Fibroblast of skin of right quadriceps (primary cell): ENCODE results near the gene MOB3B.

ENCODE experiments used
- DNase-seq: peaks from one replicate; pipeline ENCODE4 v3.0.0-alpha.2; 2013

MOB3B gene

DNA sequence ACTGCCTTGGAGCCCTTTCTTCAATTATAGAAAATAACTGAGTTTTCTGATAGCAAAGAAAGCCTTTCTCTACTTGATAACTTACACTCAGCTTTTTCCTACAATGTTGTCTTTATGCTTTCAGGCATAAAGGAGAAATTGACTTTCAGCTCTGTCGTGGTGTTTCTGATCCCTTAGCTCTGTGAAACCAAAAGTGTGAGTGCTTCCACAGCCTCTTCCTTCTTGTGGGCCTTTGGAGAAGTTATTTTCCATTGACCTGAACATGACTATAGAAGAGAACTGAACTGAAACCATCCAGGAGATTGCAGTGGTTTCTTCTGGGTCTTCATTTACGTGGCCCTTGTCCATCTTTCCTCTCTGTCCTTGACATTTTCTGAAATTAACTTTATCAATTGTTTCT, 173.2 kb downstream of the MOB3B start:
- DNase-seq: no peak

DNA sequence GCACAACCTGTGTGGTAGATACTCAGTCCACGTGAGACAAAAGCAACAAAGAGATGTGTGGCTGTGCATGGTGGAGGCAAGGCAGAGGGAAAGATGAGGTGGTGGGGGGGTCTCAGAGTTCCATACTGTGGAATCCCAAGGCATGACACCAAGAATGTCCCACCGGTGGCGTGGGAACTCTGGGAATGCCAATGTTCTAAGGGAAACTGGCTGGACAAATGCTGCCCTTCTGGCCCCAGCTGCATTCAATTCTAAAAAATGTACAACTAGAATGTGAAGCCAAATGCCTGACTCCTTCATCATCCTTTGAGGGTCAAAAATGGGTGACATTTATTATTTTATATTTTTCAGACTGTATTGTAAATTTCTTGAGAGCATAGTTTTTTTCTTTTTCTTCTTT, 174.4 kb downstream of the MOB3B start:
- no peak for DNase-seq

DNA sequence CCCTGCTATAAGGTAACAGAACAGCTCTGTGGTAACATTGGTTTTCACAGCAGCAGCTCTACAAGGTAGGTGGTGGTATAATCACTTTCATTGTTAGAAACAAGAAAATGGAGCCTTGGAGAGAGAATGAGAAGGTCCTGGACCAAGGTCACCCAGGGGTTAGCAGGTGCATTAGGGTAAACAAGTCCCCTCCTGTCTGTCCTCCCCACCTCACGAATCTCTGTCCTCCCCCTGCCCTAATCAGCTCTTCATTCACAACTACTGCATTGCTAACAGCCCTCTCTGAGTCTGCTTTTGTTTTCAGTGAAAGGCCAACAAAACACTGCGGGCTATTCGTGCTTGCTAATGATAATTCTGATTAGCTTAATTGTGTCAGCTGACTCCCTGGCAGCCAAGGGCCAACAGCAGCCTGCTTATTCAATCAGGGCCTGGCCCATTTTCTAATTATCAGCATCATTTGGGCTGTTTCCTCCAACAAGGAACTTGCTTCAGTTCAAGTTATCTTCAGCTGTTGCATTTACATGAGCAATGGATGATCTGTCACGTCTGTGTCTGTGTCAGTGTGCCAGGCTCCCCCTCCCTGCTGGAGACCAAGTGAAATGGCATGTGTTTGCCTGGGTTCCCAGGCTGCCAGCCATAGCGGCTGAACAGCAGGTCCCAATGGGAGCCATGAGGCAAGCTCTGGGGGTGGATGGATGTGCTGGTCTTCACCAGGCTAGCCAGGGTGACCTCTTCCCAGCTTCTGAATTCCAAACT, 176.0 kb downstream of the MOB3B start:
- DNase-seq: no peak

DNA sequence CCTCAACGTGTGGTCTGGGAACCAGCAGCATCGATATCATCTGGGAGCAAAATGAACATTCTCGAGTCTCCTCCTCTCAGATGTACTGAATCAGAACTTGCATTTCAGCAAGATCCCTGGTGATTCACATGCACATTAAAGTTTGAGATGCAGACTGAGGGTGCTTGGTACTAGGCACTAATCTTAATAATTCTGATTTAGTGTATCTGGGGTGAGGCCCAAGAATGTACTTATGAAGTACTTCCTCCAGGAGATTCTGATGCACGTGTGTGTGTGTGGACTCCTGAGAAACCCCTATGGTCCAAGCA, 176.5 kb downstream of the MOB3B start:
- no peak for DNase-seq

DNA sequence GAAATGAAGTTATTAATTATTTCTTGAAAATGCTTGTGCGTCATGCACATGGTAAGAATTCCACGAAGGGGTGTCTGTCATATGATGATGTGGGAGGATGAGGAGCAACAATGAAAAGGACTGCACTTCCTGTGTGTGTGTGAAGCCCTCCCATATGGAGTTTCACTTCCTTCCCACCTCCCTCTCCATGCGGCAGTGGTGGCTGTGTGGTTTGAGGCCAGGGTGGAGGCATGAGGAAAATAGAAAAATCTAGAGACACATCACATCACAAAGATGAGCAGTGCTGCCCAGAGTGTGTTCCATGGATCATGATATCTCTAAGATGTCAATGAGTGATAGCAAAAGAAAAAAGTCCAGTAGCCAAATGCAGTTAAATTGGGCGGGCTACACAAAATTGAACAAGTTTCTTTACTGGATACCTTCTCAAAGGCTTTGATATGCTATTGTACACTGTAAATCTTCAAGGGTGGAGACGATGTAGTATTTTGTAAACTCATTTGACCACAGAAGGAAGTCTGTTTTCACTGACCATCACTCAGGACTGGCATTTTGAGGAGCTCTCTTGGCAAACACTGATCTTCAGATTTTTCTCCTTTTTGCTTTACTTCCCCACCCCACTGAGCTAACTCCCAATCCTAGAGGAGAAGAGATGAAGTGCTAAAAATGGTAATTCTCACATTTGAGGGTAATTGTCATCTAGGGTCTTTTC, 177.0 kb downstream of the MOB3B start:
- DNase-seq: no peak

DNA sequence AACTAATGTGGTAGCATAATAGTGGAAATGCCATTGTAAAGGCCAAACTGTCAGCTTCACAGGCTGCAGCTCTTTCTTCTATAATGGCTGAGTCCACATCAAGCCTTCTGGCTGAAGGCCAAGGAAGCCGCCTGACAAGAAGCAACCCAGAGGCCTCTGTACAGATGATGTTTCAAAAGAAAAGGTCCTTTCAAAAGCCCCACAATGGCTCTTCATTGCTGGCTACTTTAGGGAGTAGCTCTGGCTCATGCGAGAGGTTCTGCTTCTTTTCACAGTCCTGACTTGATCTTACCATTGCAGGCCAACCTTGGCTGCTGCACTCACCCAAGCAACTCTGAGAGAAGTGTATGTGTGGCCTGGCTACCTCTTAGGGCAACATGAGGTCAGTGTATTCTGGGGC, 178.2 kb downstream of the MOB3B start:
- DNase-seq: no peak

DNA sequence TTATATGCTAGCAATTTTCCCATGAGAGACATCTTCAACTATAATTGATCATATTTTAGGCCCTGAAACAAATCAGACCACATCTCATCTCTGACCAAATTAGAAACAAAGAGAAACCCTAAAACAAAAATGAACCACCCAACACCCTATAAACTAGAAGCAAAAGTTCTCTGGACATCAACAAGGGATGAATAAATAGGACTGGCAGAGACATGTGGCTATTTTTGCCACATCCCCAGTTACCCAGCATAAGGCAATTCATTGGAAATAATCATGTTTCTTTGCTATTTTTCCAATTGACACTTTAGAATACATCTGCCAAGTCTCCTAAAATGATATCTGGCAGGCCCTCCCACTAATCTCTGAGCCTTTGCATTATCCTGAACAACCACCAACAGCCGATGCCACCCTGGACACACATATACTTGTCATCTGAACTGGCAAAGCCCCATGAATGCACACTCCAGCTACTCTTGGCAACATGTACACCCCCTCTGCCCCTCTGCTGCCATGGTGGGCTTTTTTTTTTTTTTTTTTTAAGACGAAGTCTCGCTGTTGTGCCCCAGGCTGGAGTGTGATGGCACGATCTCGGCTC, 179.1 kb downstream of the MOB3B start:
- DNase-seq: no peak

DNA sequence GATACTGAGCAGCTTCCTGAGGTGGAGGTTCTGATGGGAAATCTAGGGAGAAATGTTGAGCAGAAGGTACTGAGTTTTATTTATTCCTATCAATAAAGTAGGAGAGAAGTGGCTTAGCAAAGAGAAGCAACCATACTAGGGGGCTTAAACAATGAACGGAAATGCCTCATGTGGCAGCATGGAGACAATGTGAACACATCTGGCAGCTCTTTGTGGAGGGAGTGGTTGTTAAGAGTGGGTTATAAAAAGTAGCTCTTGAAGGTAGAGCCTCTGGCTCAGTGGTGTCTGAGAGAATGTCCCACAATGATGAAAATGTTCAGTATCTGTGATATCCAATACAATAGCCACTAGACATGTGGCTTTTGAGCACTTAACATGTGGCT, 179.9 kb downstream of the MOB3B start:
- no peak for DNase-seq

DNA sequence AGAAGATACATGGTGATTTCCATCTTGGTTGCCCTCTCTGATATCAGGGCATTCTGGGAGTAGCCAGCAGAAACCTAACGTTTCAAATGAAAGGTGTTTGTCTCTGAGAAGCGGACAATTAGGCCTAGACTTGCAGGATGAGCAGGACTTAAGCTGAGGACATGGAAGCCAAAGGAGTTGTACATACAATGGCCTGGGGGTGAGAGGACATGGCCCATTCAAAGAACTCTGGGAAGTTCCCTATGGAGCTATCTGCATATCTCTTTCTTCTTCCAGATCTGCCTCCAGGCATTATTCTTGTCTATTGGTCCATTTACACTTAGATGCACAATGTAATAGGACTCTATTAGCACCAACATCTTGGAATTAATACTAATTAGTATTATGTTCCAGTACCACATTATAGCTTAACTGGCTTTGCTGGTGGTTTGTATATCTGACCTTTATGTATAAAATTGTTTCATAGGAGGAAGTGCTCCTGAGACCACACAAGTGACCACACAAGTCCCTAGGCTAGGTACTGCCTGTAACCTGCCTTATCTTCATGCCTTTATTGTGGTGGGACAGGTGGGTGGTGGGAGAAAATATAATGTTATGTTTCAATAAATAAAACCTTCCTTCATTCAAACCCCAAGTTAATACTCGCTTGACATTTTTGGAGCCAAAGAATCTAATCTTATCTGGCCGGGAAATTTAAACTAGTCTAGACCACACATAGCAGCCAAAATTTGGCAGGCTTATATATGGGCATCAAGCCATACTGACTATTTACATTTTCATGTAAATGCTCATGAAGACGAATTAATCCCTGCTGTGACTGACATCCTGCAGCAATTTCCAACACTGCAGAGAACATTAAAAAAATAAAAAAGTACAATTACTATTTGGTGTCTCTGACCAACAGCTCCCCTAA, 180.6 kb downstream of the MOB3B start:
- peak; percentile 21 for DNase-seq

DNA sequence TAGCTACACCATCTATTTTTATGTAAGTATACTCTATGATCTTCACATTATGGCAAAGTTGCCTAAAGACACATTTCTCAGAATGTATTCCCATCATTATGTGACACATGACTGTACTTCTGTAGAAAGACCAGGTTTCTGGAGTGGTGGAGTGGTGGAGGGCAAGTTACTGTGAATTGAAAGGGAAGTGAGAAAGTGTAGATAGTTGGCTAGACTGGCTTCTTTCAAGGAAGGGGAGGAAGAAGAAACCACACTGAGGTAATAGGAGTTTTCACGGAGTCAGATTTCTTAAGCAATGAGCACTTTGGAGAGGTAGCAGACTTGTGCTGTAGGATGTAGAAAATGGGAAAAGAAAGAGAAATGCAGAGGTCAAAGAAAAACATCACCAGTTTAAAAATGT, 181.7 kb downstream of the MOB3B start:
- no peak for DNase-seq

DNA sequence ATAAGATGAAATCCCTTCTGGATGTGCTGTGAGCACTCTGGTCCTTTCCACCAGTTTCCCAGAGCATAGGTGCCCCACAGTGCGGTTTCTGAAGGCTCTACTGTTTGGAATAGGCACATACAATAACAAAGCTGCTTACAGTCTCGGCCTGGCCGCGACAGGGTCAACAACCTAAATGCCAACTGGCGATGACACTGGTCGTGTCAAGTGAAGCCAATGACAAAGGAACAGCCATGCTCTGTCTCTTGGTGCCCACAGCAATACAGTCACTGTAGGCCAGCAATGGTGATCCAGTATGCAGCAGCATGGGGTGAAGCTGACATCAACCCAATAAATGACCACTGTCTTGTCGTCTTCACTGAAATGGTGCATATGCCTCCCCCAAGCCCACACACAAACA, 184.8 kb downstream of the MOB3B start:
- DNase-seq: no peak

DNA sequence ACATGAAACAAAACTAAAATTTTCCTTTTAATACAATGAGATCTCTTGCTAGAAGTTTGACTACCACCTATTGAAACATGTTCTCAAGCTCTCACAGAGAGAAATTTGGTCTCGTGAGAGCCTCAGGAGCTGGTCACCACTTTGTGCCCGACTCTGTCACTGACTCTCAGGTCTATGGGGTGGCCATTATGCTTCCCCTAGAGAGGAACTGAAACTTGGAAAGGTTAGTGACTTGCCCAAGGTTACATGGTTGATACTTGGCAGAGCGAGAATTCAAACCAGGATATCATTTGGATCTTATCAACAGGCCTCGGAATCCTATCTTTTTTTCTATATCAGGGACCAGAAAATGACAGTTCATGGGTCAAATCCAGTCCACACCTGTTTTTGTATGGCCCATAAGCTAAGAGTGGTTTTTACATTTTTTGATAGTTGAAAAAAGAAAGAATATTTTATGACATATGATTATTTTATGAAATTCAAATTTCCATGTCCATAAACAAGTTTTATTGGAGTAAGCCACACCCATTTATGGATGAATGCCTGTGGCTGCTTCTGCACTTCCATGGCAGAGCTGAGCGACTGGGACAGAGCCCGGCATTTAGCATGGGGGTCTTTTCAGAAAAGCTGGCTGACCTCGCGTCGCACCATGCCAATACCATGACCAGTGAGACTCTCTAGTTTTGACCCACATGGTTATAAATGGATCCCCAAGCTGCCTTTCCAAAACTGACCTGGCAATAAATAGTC, 187.9 kb downstream of the MOB3B start:
- no peak for DNase-seq

DNA sequence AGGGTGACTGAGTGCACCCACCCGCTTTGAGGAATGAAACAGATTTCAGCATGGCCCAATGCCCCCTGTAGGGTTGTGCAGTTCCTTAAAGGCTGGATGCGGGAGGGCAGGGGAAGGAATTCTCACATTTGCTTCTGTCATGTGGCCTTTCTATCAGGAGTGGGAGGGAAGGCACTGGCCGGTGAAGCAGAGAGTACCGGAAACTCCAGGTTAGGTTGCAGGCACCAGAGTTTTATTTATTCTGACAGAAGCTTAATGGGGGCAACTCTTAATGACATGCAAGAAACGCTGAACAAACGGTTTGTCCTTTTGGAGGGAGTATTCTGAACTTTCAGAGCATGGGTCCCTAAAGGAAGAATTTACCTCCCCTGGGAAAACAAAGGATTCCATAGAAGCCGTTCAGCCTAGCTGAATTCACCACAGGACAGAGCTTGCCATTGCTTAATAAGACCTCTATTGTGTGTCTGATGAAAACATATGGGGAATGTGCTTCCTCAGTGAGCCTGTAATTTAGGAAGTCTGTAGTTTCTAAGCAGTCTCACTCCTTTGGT, 188.6 kb downstream of the MOB3B start:
- peak; percentile 18 for DNase-seq

DNA sequence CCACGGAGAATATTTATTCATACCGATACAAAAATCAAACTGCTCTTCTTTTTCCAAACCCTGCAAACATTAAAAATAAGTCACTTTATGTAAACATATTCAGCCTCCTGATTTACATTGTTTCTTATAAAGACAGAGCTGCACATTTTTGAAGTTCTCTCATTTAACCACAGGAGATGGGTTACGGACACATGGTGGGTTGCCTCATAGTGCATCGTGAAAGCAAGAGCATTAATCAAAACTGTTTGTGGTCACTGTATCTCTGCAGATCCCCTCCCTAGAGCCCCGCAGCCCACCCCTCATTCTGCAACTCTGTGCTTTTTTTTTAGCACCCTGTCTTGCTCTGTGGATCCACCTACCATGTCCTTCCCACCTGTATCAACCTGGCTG, 189.3 kb downstream of the MOB3B start:
- DNase-seq: no peak

DNA sequence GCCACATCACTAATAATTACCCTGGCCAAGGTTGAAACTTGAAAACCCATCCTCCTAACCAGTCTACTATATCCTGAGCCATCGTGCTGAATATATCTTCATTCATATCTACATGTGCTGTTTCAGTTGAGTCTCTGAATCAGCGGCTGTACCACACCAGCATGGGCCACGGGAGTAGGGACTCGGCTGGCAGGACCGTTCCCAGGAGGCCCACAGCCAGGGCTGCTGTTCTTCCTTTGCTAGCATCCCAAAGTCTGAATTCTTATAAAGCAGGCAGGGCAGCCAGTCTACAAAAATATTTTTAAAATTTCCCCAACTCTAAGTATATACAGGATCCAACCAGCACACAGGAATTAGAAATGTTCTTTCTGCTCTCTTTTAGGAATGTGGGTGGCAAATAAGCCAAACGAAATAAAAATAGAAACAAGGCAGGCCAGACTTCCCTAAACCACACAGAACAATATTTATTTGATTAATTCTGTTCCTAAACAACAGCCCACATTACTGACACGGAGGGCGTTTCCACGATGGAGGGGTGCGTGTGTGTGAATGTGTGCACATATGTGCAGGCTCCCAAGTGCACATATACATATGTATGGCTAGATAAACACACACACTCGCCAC, 189.8 kb downstream of the MOB3B start:
- DNase-seq: no peak

DNA sequence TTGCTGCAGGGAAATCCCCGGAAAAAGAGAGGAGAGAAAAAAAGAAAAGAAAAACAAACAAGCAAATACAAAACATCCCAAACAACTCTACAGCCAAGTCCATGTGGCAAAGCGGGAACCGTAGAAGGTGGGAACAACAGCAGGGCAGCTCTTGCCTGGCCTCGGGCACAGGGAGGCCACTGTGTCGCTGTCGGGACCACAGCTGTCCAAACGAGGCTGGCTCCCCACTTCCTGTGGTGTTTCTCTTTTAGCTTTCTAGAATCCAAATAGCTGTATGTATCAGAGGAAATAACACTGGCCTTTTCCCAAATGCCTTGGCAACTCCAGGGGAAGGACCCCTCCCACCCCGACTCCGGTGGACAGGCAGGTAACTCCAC, 191.1 kb downstream of the MOB3B start:
- DNase-seq: no peak

DNA sequence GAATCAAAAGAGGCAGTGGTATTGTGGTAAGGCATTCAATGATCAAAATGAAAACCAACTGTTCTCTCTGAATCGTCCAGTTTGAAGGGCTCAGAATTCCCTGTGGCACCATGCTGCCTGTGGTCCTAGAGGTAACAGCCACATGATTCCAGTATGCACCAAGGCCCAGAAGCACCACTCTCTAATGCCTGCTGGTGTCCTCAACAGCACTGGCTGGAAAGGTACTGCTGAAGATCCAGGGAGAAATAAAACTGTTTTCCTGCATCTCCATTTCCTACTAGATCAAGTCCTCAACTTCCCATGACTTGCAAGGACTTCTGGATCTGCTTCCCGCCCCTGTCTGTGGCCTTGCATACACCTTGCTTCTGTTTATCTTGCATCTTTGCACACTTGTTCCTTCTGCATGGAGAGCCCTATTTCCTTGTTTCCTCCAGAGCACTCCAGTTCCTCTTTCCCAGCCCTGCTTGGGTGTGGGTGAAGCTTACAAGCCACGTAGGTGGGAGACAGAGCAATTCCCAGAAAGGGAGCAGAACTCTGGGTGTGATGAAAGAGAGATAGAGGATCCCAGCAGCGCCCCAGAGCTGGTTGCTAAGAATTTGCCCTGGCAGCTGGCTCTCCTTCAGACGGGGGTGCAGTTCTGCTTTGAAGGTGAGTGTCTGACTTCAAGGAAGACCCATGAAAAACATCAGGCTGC, 191.6 kb downstream of the MOB3B start:
- no peak for DNase-seq

DNA sequence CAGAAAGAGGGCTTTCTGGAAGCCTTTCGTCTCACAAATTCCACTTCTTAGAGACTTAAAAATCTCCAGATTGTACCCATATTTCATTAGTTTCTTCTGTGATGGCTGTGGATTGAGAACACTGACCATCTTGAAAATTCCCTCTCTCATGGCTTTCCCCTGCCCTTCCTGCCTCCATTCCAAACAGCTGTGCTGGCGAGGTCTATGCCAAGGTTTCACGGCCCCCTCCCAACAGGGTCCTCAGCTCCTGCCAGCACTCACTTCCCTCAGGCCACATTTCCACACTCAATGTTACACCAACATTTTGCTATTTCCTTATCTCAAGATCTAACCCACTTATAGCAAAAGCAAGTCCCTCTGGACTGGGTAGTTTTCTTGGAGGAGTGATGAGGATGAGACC, 192.4 kb downstream of the MOB3B start:
- DNase-seq: no peak

DNA sequence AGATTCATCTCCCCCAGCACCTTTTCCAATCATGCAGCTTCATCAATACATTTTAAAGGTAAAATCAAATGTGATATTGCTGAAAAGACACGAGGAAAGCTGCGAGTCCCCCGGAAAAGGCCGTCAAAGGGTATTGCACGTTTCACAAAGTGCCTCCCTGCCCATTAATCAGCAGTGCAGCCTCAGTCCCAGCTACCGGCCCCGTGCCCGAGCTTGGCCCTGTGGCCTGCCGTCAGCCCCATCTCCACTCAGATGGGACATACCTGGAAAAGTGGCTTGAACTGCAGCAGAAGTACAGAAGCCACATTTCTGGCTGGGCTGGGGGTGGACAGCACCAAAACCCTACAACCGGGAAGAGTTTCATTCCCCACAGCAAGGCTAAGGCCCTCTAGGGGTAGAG, 192.8 kb downstream of the MOB3B start:
- no peak for DNase-seq

DNA sequence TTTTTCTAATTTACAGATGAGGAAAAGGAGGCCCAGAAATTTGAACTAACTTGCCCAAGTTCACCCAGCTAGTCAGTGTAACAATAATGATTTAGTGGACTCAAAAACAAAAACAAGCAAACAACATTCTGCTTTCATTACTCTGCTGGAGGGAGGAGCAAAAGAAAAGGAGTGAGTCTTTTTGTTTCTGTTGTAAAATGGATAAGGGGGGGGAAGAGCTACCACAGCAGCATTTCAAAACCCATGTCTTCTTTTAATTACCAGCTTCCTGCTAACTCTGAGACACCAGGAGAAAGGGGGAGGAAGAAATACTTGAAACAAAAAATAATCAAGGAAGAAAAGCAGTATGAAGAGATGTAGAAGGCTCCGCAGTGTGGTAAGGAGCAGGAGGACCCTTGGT, 193.5 kb downstream of the MOB3B start:
- no peak for DNase-seq

DNA sequence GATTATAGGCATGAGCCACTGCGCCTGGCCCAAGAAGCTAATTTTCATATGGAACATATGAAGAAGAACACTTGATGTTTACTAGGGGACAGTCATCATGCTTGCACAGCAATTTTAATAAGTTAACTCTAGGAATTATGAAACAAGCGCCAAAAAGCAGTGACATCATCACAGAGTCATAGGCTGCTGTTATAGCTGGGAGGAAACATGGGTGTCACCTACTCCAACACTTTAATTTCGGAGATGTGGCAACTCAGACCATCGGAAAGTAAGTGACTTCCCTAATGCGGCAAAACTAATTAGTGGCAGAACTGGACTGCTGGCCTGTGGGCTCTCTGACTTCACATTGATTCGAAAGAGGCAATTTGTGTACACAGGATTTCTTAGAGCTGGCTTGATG, 194.5 kb downstream of the MOB3B start:
- no peak for DNase-seq
